Measurements from ENCODE around the gene SLC11A1. TPM values are rescaled to one million over a fixed set of nuclear protein-coding genes. Genes with fewer than 3 reads are reported as not detected.

Gene SLC11A1
- total RNA-seq, 2 experiments from 2014 or later: 0.13 to 0.23 TPM

DNA sequence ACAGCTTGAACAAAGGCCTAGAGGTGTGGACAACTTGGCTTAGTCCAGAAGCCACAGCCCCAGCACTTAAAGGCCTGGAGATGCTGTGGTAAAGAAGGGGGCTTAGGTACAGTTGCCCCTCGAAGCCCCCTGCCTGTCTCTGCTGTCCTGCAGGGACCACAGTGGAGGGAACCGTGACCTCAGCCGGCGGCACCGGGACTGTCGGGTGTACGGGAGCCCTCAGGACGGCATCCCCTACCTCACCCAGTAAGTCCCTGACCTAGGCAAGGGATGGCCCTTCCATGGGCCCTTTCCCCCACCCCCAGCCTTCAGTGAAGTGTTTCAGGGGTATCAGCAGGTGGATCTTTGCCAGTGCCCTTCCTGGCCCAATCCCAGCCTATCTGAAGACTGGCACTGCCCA, 40.7 kb upstream of the SLC11A1 start:
- Mint-ChIP-seq H3K4me1 (ENCODE audit: low read depth) (no peaks in the 10 kb centered on the region), H3K9me3 (no peaks in the 10 kb centered on the region), H3K36me3 (ENCODE audit: low read depth) (no peaks in the 10 kb centered on the region), H3K4me3 (no peak overlapping the region), H3K27ac (no peak overlapping the region), H3K27me3 (no peaks in the 10 kb centered on the region)
- ATAC-seq (no peak), DNase-seq (no peak)
- ChIA-PET CTCF (no interaction called here), POLR2A (no interaction called here)
- TF ChIP-seq, protein P1, sequence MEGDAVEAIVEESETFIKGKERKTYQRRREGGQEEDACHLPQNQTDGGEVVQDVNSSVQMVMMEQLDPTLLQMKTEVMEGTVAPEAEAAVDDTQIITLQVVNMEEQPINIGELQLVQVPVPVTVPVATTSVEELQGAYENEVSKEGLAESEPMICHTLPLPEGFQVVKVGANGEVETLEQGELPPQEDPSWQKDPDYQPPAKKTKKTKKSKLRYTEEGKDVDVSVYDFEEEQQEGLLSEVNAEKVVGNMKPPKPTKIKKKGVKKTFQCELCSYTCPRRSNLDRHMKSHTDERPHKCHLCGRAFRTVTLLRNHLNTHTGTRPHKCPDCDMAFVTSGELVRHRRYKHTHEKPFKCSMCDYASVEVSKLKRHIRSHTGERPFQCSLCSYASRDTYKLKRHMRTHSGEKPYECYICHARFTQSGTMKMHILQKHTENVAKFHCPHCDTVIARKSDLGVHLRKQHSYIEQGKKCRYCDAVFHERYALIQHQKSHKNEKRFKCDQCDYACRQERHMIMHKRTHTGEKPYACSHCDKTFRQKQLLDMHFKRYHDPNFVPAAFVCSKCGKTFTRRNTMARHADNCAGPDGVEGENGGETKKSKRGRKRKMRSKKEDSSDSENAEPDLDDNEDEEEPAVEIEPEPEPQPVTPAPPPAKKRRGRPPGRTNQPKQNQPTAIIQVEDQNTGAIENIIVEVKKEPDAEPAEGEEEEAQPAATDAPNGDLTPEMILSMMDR (IDR thresholded peaks at IDR 0.05): no peak
- intact Hi-C loops (cut with micrococcal nuclease): no loop called here

DNA sequence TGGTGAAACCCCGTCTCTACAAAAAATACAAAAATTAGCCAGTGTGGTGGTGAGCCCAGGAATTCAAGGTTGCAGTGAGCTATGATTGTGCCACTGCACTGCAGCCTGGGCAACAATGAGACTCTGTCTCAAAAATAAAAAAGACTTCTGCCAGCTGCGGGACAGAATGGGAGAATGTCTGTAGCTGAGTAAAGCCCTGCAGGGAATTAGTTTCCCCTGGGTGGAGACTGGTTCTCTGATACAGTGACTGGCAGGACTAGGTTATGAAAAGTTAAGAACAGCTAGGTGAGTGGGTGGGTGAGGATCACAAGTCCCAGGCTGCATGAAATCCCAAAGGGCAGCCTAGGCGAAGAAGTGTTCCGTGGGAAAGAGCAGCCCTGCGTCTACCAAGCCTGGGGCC, 39.2 kb upstream of the SLC11A1 start:
- no peak overlapping the region for H3K27ac Mint-ChIP-seq
- no peak for ATAC-seq

DNA sequence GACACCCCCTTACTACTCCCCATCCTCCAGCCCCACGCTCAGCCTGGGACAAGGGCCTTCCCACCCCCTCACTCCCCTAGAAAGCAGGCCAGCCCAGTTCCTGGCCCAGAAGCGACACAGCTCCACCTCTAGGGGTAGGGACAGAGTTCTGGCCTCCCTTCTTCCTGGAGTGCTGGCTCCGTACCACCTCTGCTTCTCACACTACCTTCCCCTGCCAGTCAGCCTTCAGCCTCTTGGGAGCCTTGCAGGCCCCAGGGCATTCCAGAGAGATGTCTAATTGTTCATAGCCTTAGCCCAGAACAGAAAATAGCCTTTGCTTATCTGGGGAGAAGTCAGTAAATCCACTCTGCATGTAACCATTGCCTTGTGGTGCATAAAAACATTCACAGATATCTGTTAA, 38.5 kb upstream of the SLC11A1 start:
- Mint-ChIP-seq H3K4me3 (no peak overlapping the region), H3K27me3 (no peaks in the 10 kb centered on the region), H3K36me3 (ENCODE audit: low read depth) (no peaks in the 10 kb centered on the region), H3K9me3 (no peaks in the 10 kb centered on the region), H3K27ac (no peak overlapping the region), H3K4me1 (ENCODE audit: low read depth) (no peaks in the 10 kb centered on the region)
- ATAC-seq (no peak), DNase-seq (no peak)
- intact Hi-C loops (cut with micrococcal nuclease): no loop called here
- ChIA-PET CTCF (no interaction called here), POLR2A (no interaction called here)
- TF ChIP-seq, protein P1 (IDR thresholded peaks at IDR 0.05): no peak

More for the DNA sequence above, 39.2 kb upstream of the SLC11A1 start:
- TF ChIP-seq, protein P1 (IDR thresholded peaks at IDR 0.05): no peak
- intact Hi-C loops (cut with micrococcal nuclease): no loop called here
- Mint-ChIP-seq H3K36me3 (ENCODE audit: low read depth) (no peaks in the 10 kb centered on the region), H3K4me3 (no peak overlapping the region), H3K4me1 (ENCODE audit: low read depth) (no peaks in the 10 kb centered on the region), H3K9me3 (no peaks in the 10 kb centered on the region), H3K27me3 (no peaks in the 10 kb centered on the region)
- CTCF ChIA-PET: interaction anchor here (1.3 kb wide), 1 partner anchor 16 kb away, joined by 3 read pairs; no protein-coding TSS in a partner anchor
- DNase-seq: no peak
- POLR2A ChIA-PET: interaction anchor here (0.5 kb wide), 1 partner anchor 220 kb away, joined by 3 read pairs; no protein-coding TSS in a partner anchor

- DNase-seq (no peak), ATAC-seq (no peak)
- intact Hi-C loops (cut with micrococcal nuclease): no loop called here
- Mint-ChIP-seq H3K27ac (no peak overlapping the region), H3K9me3 (no peaks in the 10 kb centered on the region), H3K27me3 (no peaks in the 10 kb centered on the region), H3K36me3 (ENCODE audit: low read depth) (no peaks in the 10 kb centered on the region), H3K4me3 (no peak overlapping the region), H3K4me1 (ENCODE audit: low read depth) (no peaks in the 10 kb centered on the region)
- TF ChIP-seq, protein P1 (IDR thresholded peaks at IDR 0.05): no peak
- ChIA-PET POLR2A (interaction anchor here (0.8 kb wide), 1 partner anchor 12 kb away, joined by 3 read pairs; the partner anchor contains the start of gene CATIP), CTCF (no interaction called here)
These were observed 37.9 kb upstream of the SLC11A1 start for GRCh38 chr2:218344090-218344754.

- ChIA-PET CTCF (no interaction called here), POLR2A (interaction anchor here (0.8 kb wide), 1 partner anchor 11 kb away, joined by 3 read pairs; the partner anchor contains the start of gene CATIP)
- no peaks in the 10 kb centered on the region for H3K4me1 Mint-ChIP-seq (ENCODE audit: low read depth)
These were observed 37.2 kb upstream of the SLC11A1 start for GRCh38 chr2:218344755-218345417.

More at GRCh38 chr2:218344755-218345417, 37.2 kb upstream of the SLC11A1 start:
- ATAC-seq (no peak), DNase-seq (no peak)
- no peak overlapping the region for H3K27ac Mint-ChIP-seq
- TF ChIP-seq, protein P1 (IDR thresholded peaks at IDR 0.05): no peak
- intact Hi-C loops (cut with micrococcal nuclease): no loop called here
- no peaks in the 10 kb centered on the region for H3K36me3 Mint-ChIP-seq (ENCODE audit: low read depth)
- H3K9me3 Mint-ChIP-seq: no peaks in the 10 kb centered on the region
- H3K27me3 Mint-ChIP-seq: no peaks in the 10 kb centered on the region
- no peak overlapping the region for H3K4me3 Mint-ChIP-seq

All from activated CD8-positive, alpha-beta T cell treated with anti-CD3 and anti-CD28 coated beads for 36 hours (primary cell).